Measurements from ENCODE around the gene SMAD4. TPM values are rescaled to one million over a fixed set of nuclear protein-coding genes. Genes with fewer than 3 reads are reported as not detected.

The SMAD4 gene
- total and polyA plus RNA-seq, 2 of the 13 experiments (the other 11 are each of a cell fraction or from before 2014, with no cell fraction given) = 70.2 to 72.0 TPM

DNA sequence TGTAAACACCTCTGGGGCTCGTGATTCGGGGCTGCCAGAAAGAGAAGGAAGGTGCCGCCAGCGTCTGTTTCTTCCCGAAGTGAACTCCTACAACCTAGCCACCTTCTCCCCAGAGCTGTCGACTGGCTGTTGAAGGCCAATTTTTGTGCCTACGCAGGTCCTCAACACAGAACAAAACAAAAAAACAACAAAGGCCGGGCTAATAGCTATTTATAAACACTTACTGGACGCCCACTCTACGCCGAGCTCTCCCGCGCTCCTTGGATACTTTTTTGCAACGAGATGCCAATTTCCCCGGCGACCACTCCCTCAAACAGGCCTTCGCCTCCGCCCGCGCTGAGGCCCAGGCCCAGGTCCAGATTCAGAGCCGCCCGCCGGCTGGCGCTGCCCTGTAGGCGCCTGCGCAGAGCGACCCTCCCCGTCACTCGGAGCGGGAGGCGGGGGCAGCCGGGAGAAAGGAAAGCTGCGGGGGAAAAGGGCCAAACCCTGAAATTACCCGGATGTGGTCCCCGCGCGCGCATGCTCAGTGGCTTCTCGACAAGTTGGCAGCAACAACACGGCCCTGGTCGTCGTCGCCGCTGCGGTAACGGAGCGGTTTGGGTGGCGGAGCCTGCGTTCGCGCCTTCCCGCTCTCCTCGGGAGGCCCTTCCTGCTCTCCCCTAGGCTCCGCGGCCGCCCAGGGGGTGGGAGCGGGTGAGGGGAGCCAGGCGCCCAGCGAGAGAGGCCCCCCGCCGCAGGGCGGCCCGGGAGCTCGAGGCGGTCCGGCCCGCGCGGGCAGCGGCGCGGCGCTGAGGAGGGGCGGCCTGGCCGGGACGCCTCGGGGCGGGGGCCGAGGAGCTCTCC lies at the start of gene SMAD4 (continued):
- TF ChIP-seq DNMT3B (CRISPR knock-in tag; conservative IDR thresholded peaks at IDR 0.05) = no peak
- peak; percentile 42 for TF ChIP-seq GABPA (IDR thresholded peaks at IDR 0.05; ENCODE audit: low read depth, low read length)
- TF ChIP-seq GABPA (CRISPR knock-in tag; IDR thresholded peaks at IDR 0.05; ENCODE audit: low read depth) = peak; percentile 78
- TF ChIP-seq CREB1 (IDR thresholded peaks at IDR 0.05) = 0 out of 2 replicates have a peak, but pooled peaks have one; percentile 33
- TF ChIP-seq CREB1 (CRISPR knock-in tag; IDR thresholded peaks at IDR 0.05) = no peak
- TF ChIP-seq, protein P1, sequence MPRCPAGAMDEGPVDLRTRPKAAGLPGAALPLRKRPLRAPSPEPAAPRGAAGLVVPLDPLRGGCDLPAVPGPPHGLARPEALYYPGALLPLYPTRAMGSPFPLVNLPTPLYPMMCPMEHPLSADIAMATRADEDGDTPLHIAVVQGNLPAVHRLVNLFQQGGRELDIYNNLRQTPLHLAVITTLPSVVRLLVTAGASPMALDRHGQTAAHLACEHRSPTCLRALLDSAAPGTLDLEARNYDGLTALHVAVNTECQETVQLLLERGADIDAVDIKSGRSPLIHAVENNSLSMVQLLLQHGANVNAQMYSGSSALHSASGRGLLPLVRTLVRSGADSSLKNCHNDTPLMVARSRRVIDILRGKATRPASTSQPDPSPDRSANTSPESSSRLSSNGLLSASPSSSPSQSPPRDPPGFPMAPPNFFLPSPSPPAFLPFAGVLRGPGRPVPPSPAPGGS (CRISPR knock-in tag; IDR thresholded peaks at IDR 0.05) = peak; percentile 42; the same call in 1 of the 2 replicates
- TF ChIP-seq, protein P2, sequence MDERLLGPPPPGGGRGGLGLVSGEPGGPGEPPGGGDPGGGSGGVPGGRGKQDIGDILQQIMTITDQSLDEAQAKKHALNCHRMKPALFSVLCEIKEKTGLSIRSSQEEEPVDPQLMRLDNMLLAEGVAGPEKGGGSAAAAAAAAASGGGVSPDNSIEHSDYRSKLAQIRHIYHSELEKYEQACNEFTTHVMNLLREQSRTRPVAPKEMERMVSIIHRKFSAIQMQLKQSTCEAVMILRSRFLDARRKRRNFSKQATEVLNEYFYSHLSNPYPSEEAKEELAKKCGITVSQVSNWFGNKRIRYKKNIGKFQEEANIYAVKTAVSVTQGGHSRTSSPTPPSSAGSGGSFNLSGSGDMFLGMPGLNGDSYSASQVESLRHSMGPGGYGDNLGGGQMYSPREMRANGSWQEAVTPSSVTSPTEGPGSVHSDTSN (CRISPR knock-in tag; IDR thresholded peaks at IDR 0.05) = no peak
- TF ChIP-seq, protein P3, sequence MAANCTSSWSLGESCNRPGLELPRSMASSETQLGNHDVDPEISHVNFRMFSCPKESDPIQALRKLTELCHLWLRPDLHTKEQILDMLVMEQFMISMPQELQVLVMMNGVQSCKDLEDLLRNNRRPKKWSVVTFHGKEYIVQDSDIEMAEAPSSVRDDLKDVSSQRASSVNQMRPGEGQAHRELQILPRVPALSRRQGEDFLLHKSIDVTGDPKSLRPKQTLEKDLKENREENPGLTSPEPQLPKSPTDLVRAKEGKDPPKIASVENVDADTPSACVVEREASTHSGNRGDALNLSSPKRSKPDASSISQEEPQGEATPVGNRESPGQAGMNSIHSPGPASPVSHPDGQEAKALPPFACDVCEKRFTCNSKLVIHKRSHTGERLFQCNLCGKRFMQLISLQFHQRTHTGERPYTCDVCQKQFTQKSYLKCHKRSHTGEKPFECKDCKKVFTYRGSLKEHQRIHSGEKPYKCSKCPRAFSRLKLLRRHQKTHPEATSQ (CRISPR knock-in tag; IDR thresholded peaks at IDR 0.05; ENCODE audit: borderline replicate concordance) = peak; percentile 78; the same call in 1 of the 2 replicates
- peak; percentile 78 for TF ChIP-seq AGO2 (optimal IDR thresholded peaks at IDR 0.05; ENCODE audit: low read depth, low read length)
- peak; percentile 10; the same call in 1 of the 2 replicates for TF ChIP-seq KLF12 (CRISPR knock-in tag; IDR thresholded peaks at IDR 0.05; ENCODE audit: borderline replicate concordance)
- peak; percentile 42; the same call in 1 of the 2 replicates for TF ChIP-seq ISL2 (CRISPR knock-in tag; IDR thresholded peaks at IDR 0.05)
- peak; percentile 90 for TF ChIP-seq GABPB1 (CRISPR knock-in tag; IDR thresholded peaks at IDR 0.05)
- TF ChIP-seq ASH2L (IDR thresholded peaks at IDR 0.05; ENCODE audit: insufficient read length, low read depth, low read length) = peak; percentile 22
- TF ChIP-seq, protein P4, sequence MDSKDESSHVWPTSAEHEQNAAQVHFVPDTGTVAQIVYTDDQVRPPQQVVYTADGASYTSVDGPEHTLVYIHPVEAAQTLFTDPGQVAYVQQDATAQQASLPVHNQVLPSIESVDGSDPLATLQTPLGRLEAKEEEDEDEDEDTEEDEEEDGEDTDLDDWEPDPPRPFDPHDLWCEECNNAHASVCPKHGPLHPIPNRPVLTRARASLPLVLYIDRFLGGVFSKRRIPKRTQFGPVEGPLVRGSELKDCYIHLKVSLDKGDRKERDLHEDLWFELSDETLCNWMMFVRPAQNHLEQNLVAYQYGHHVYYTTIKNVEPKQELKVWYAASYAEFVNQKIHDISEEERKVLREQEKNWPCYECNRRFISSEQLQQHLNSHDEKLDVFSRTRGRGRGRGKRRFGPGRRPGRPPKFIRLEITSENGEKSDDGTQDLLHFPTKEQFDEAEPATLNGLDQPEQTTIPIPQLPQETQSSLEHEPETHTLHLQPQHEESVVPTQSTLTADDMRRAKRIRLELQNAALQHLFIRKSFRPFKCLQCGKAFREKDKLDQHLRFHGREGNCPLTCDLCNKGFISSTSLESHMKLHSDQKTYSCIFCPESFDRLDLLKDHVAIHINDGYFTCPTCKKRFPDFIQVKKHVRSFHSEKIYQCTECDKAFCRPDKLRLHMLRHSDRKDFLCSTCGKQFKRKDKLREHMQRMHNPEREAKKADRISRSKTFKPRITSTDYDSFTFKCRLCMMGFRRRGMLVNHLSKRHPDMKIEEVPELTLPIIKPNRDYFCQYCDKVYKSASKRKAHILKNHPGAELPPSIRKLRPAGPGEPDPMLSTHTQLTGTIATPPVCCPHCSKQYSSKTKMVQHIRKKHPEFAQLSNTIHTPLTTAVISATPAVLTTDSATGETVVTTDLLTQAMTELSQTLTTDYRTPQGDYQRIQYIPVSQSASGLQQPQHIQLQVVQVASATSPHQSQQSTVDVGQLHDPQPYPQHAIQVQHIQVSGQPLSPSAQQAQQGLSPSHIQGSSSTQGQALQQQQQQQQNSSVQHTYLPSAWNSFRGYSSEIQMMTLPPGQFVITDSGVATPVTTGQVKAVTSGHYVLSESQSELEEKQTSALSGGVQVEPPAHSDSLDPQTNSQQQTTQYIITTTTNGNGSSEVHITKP (CRISPR knock-in tag; IDR thresholded peaks at IDR 0.05; ENCODE audit: low read depth) = peak; percentile 25; the same call in 1 of the 2 replicates
- TF ChIP-seq NAIF1 (CRISPR knock-in tag; IDR thresholded peaks at IDR 0.05; ENCODE audit: borderline replicate concordance) = 0 out of 2 replicates have a peak, but pooled peaks have one; percentile 22
- TF ChIP-seq HDAC6 (IDR thresholded peaks at IDR 0.05; ENCODE audit: low read depth, low read length) = no peak
- 0 out of 2 replicates have a peak, but pooled peaks have one; percentile 43 for TF ChIP-seq ZNF333 (CRISPR knock-in tag; IDR thresholded peaks at IDR 0.05; ENCODE audit: borderline replicate concordance)
- 0 out of 2 replicates have a peak, but pooled peaks have one; percentile 45 for TF ChIP-seq ZNF138 (CRISPR knock-in tag; IDR thresholded peaks at IDR 0.05; ENCODE audit: low read depth)
